HepG2 (cell line): ENCODE results near the gene RILPL1. TPM values are rescaled to one million over a fixed set of nuclear protein-coding genes. Genes with fewer than 3 reads are reported as not detected.

Source experiments
- ATAC-seq: fragments of 200-7000 bp; cut with Tn5 transposase; 3 replicates; pipeline ENCODE4 v1.9.1; 2020; ENCODE audit warnings: mild to moderate bottlenecking, moderate library complexity
- BruUV-seq: library from RNA; stranded (reverse); fragments of 400-500 nt; replicated peaks from 2 replicates; lab custom pipeline; 2021; lab: Mats Ljungman, UMichigan
- CTCF ChIA-PET: fragments of 300-600 bp; formaldehyde crosslinking; extraction: SDS; loops from one replicate; lab custom pipeline; 2021; ENCODE audit warnings: low total read pairs, inconsistent platforms, low intra/inter-chr PET ratio; lab: Yijun Ruan, JAX
- POLR2A ChIA-PET: fragments of 350-600 bp; sonication (Branson Sonifier 250); formaldehyde crosslinking; loops from one replicate; lab custom pipeline; 2020; ENCODE audit warnings: antibody characterized with exemption, inconsistent platforms; lab: Yijun Ruan, JAX
- DNase-seq: peaks from one replicate; pipeline ENCODE4 v3.0.0-alpha.2; 2015; ENCODE audit warnings: low spot score
- FAIRE-seq: peaks from 3 replicates; lab custom pipeline; 2011; peaks lifted over from hg19 to GRCh38; lab: Jason Lieb, UNC
- H2AFZ ChIP-seq: one replicate; pipeline ENCODE4 v1.6.1; 2011; ENCODE audit warnings: low read length, inconsistent platforms
- H3K27ac ChIP-seq: fragments of 300-600 bp; 3 replicates; pipeline ENCODE4 v1.8.0; 2011; ENCODE audit warnings: mixed run types, mild to moderate bottlenecking, mixed read lengths, low read length, inconsistent platforms; ENCODE audit not compliant: insufficient read depth; ENCODE audit errors: extremely low read length
- H3K27me3 ChIP-seq, 2 experiments: fragments of 200-600 bp in 1 of 2; 2 replicates in 1 of 2; 3 replicates in 1 of 2; pipeline versions ENCODE4 v1.6.0 to v1.8.0; 2011; ENCODE audit warnings: low read length in 2 of 2, mild to moderate bottlenecking in 2 of 2, moderate library complexity in 2 of 2, inconsistent platforms in 1 of 2; ENCODE audit not compliant: insufficient read depth in 2 of 2, control insufficient read depth in 1 of 2
- H3K36me3 ChIP-seq, 2 experiments: fragments of 200-600 bp in 1 of 2; replicated peaks in 1 of 2; 2 replicates in 1 of 2; 3 replicates in 1 of 2; pipeline versions ENCODE4 v1.5.1 to v1.8.0; 2011; ENCODE audit warnings: low read length in 2 of 2, inconsistent platforms in 1 of 2; ENCODE audit not compliant: insufficient read depth in 2 of 2, control insufficient read depth in 1 of 2
- H3K4me1 ChIP-seq: 2 replicates; pipeline ENCODE4 v1.5.1; 2012; ENCODE audit warnings: low read length, inconsistent platforms; ENCODE audit not compliant: insufficient read depth
- H3K4me2 ChIP-seq: 2 replicates; pipeline ENCODE4 v1.6.0; 2011; ENCODE audit warnings: low read depth, low read length, inconsistent platforms
- H3K4me3 ChIP-seq, 3 experiments: fragments of 200-600 bp in 1 of 3; sonication (generic), shearing (Covaris generic) in 1 of 3; replicated peaks in 1 of 3; 2 replicates each; pipeline ENCODE4 v1.5.1; 2011 to 2016; ENCODE audit warnings: low read length in 3 of 3, inconsistent platforms in 2 of 3, low read depth in 2 of 3, mild to moderate bottlenecking in 2 of 3, control low read depth in 1 of 3, mixed read lengths in 1 of 3; ENCODE audit not compliant: insufficient read depth in 1 of 3
- H3K79me2 ChIP-seq: one replicate; pipeline ENCODE4 v1.6.1; 2011; ENCODE audit warnings: low read length, inconsistent platforms; ENCODE audit not compliant: insufficient read depth
- H3K9ac ChIP-seq: 2 replicates; pipeline ENCODE4 v1.6.0; 2011; ENCODE audit warnings: mild to moderate bottlenecking, low read depth, low read length, inconsistent platforms; ENCODE audit not compliant: insufficient read depth
- H3K9me3 ChIP-seq: 2 replicates; pipeline ENCODE4 v1.5.1; 2012; ENCODE audit warnings: mild to moderate bottlenecking, low read length
- H4K20me1 ChIP-seq: 2 replicates; pipeline ENCODE4 v1.6.0; 2011; ENCODE audit warnings: inconsistent platforms, mild to moderate bottlenecking, low read length, moderate library complexity; ENCODE audit not compliant: insufficient read depth
- BRD4 ChIP-seq: sonication (generic); formaldehyde crosslinking; IDR thresholded peaks from 2 replicates; pipeline ENCODE4 v1.4.0; 2020; ENCODE audit warnings: missing genetic modification reagents
- CBX2 ChIP-seq, 2 experiments: fragments of 200-600 bp in 1 of 2; sonication (generic); formaldehyde crosslinking in 1 of 2; IDR thresholded peaks; 2 replicates each; pipeline versions ENCODE4 v1.7.0 to v1.8.1; 2018 to 2022; ENCODE audit warnings: low read depth in 2 of 2, low read length in 1 of 2, mild to moderate bottlenecking in 1 of 2, missing genetic modification reagents in 1 of 2
- HBP1 ChIP-seq: IDR thresholded peaks from 2 replicates; pipeline ENCODE4 v1.6.1; 2016; ENCODE audit warnings: low read depth, control low read depth
- HCFC1 ChIP-seq: fragments of 150-350 bp; IDR thresholded peaks from 2 replicates; pipeline ENCODE4 v1.6.1; 2014; ENCODE audit warnings: low read depth, low read length
- NFE2 ChIP-seq: sonication (generic); formaldehyde crosslinking; IDR thresholded peaks from 2 replicates; pipeline ENCODE4 v1.4.0; 2020; ENCODE audit warnings: missing genetic modification reagents
- NFRKB ChIP-seq: fragments of 450-650 bp; IDR thresholded peaks from 2 replicates; pipeline ENCODE4 v1.6.1; 2017
- NFYC ChIP-seq: IDR thresholded peaks from 2 replicates; pipeline ENCODE4 v1.6.1; 2016; ENCODE audit warnings: missing genetic modification reagents, missing compliant biosample characterization
- PAXIP1 ChIP-seq: sonication (generic); formaldehyde crosslinking; conservative IDR thresholded peaks from 2 replicates; pipeline ENCODE4 v1.4.0; 2020; ENCODE audit warnings: mild to moderate bottlenecking, missing genetic modification reagents, moderate library complexity
- PHF21A ChIP-seq: sonication (generic); formaldehyde crosslinking; IDR thresholded peaks from 2 replicates; pipeline ENCODE4 v1.5.0; 2020; ENCODE audit warnings: mild to moderate bottlenecking, missing genetic modification reagents
- SALL1 ChIP-seq: sonication (generic); formaldehyde crosslinking; IDR thresholded peaks from 2 replicates; pipeline ENCODE4 v1.8.0; 2022; ENCODE audit warnings: mild to moderate bottlenecking, missing genetic modification reagents
- ZBTB37 ChIP-seq: sonication (generic); formaldehyde crosslinking; IDR thresholded peaks from 2 replicates; pipeline ENCODE4 v1.4.0; 2020; ENCODE audit warnings: mild to moderate bottlenecking, missing genetic modification reagents
- ZNF121 ChIP-seq: sonication (generic); formaldehyde crosslinking; IDR thresholded peaks from 2 replicates; pipeline ENCODE4 v1.5.0; 2020; ENCODE audit warnings: mild to moderate bottlenecking, missing genetic modification reagents
- ZNF136 ChIP-seq: sonication (generic); formaldehyde crosslinking; IDR thresholded peaks from 2 replicates; pipeline ENCODE4 v1.8.1; 2022; ENCODE audit warnings: low read depth, mild to moderate bottlenecking, moderate library complexity, missing genetic modification reagents
- ZNF253 ChIP-seq: sonication (generic); formaldehyde crosslinking; IDR thresholded peaks from 2 replicates; pipeline ENCODE4 v1.8.0; 2022; ENCODE audit warnings: mild to moderate bottlenecking, missing genetic modification reagents, borderline replicate concordance
- ZNF709 ChIP-seq: sonication (generic); formaldehyde crosslinking; IDR thresholded peaks from 2 replicates; pipeline ENCODE4 v1.5.0; 2020; ENCODE audit warnings: mild to moderate bottlenecking, missing genetic modification reagents
- ZSCAN22 ChIP-seq: sonication (generic); formaldehyde crosslinking; IDR thresholded peaks from 2 replicates; pipeline ENCODE4 v1.4.0; 2020; ENCODE audit warnings: mild to moderate bottlenecking, missing genetic modification reagents
- ZSCAN5A ChIP-seq: sonication (generic); formaldehyde crosslinking; IDR thresholded peaks from 2 replicates; pipeline ENCODE4 v1.8.0; 2022; ENCODE audit warnings: mild to moderate bottlenecking, missing genetic modification reagents, borderline replicate concordance
- WGBS: methylation state at CpG from one replicate; pipeline ENCODE4 v1.1.6; 2017; ENCODE audit warnings: low lambda C conversion rate; 5-methylcytosine and 5-hydroxymethylcytosine counted together
- in situ Hi-C: cut with HindIII; loops from 2 replicates; pipeline ENCODE4 v1.10.0; 2017; ENCODE audit warnings: low pct_unique_long_range_greater_than_20kb; ENCODE audit not compliant: extremely low pct_ligation_motif_present
- intact Hi-C: fragments of 100-400 bp; cut with micrococcal nuclease; formaldehyde crosslinking; loops from one replicate; pipeline ENCODE4 v1.10.0; 2022; ENCODE audit not compliant: unreplicated experiment
- polyA plus RNA-seq, 8 experiments: library from polyadenylated mRNA; depleted of rRNA in 3 of 8; stranded (reverse) in 7 of 8; unstranded in 1 of 8; fragments of >200 nt; fragmentation: Illumina TruSeq in 4 of 8; extraction: Trizol in 4 of 8; gene quantifications; 2 replicates each; pipeline versions ENCODE4 v1.2.1 to v1.2.3, GENCODE V29; 2011 to 2016; ENCODE audit warnings: low read depth in 4 of 8, missing spikeins in 1 of 8, mixed read lengths in 1 of 8; ENCODE audit not compliant: insufficient read depth in 1 of 8
- total RNA-seq, 5 experiments: library from RNA; depleted of rRNA; stranded (reverse); fragments of >200 nt; fragmentation: Illumina TruSeq; extraction: Trizol; gene quantifications; 2 replicates each; pipeline ENCODE4 v1.2.3, GENCODE V29; 2016; ENCODE audit warnings: low read depth in 1 of 5

RILPL1 gene
- total and polyA plus RNA-seq, 2 of the 13 experiments (the other 11 are each of a cell fraction or from before 2014, with no cell fraction given): 5.8 to 28.4 TPM

- H4K20me1 ChIP-seq: no peaks in the 10 kb centered on the region
- H3K9me3 ChIP-seq: no peaks in the 10 kb centered on the region
- BruUV-seq: no TSS peak
- no peak overlapping the region for H3K4me3 ChIP-seq
- ATAC-seq: peak; percentile 43
- no peaks in the 10 kb centered on the region for H3K79me2 ChIP-seq
- peaks cover 17% of the 10 kb centered on the region for H3K4me1 ChIP-seq
- peaks cover 8 to 16% of the 10 kb centered on the region in 2 experiments; a peak in 3 of 5 replicates for H3K36me3 ChIP-seq
- CTCF ChIA-PET: no interaction called here
- intact Hi-C loops (no loop called here), in situ Hi-C loops (no loop called here)
- no peak for FAIRE-seq
- H3K27me3 ChIP-seq: no peaks in the 10 kb centered on the region
- no peak overlapping the region for H3K9ac ChIP-seq
- H3K4me2 ChIP-seq: 0 out of 2 replicates have a peak overlapping the region, but pooled peaks have one; percentile 6
- WGBS: 90% methylated on average over 16 of the region's 16 CpGs
- POLR2A ChIA-PET: no interaction called here
- no peak overlapping the region for H2AFZ ChIP-seq
- no peak for DNase-seq
- H3K27ac ChIP-seq: no peak overlapping the region
- TF ChIP-seq NFYC (no peak), ZSCAN22 (no peak), NFE2 (CRISPR knock-in tag) (no peak), ZBTB37 (CRISPR knock-in tag) (no peak), SALL1 (CRISPR knock-in tag) (no peak), BRD4 (CRISPR knock-in tag) (no peak), PHF21A (CRISPR knock-in tag) (no peak), HCFC1 (no peak), CBX2 (IDR thresholded peaks at IDR 0.05; ENCODE audit: low read depth, low read length) (no peak), CBX2 (CRISPR knock-in tag; IDR thresholded peaks at IDR 0.05; ENCODE audit: low read depth) (no peak), ZNF709 (no peak), NFRKB (no peak), HBP1 (no peak), ZNF253 (CRISPR knock-in tag) (no peak), ZNF121 (CRISPR knock-in tag) (no peak), ZSCAN5A (CRISPR knock-in tag) (no peak), ZNF136 (no peak), PAXIP1 (CRISPR knock-in tag) (no peak)
Observed at GRCh38 chr12:123499332-123499731, 34.2 kb downstream of the RILPL1 start.
